HuH-7 (cell line): ENCODE data around the gene RAB1B.
"Not testable (repeated sequence)": the region's sequence is repeated elsewhere in the genome, so short reads cannot be mapped to it uniquely, and the experiment has no call there.

Source experiments
- DNase-seq: peaks from one replicate; pipeline ENCODE4 v3.0.0; 2011; ENCODE audit warnings: low spot score

The RAB1B gene

GRCh38 chr11:66267379-66268243, 828 bp upstream of the RAB1B start:
- DNase-seq = peak; percentile 100

DNA sequence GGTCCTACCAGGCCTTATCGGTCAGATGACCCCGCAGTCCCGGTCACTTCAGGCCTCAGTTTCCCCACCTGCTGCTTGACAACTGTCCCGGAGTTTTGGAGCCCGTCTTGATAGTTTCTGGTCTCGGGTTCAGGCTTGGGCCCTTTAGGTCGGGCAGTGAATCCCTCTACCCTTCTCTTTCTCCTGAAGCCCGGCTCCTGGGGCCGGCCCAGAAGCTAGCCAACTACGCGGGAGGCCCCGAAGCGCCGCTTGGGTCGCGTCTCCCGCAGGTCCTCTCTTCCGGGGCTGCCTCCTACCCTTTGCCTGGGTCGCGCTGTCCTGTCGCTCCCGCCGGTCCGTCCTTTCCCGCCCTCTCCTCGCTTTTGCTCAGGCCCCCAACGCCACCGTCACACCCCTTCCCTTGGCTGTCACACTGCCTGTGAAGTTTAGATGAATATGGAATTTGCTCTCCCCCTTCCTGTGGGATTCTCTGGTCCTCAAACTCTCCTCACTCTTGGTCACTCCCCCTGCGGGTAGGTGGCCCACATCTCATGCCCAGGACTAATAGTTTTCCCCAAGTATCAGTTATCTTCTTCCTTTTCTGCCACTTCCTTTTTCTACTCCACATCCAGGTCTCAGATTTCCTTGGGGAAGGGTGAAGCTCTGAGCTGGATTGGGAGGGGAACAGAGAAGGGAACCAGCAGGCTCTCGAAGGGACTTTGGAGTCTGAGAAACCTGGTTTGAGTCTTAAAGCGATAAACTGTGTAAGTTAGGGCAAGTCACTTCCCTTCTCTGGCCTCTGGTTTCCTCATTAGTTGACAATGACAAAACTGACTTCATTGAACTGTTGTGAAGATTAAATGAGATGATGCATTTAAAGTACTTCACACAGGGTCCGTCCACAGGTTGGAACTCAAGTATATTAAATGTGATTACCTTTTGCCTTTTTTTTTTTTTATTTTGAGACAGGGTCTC, 790 bp downstream of the RAB1B start:
- peak; percentile 99 for DNase-seq

GRCh38 chr11:66271816-66272215, 3.4 kb downstream of the RAB1B start:
- no peak for DNase-seq

GRCh38 chr11:66272596-66272995, 4.2 kb downstream of the RAB1B start:
- DNase-seq = no peak

- no peak for DNase-seq
These were observed 5.8 kb downstream of the RAB1B start for GRCh38 chr11:66274219-66274618.

- no peak for DNase-seq
These were observed 7.0 kb downstream of the RAB1B start for GRCh38 chr11:66275396-66275795.

GRCh38 chr11:66275984-66276612, 7.7 kb downstream of the RAB1B start:
- DNase-seq = no peak

DNA sequence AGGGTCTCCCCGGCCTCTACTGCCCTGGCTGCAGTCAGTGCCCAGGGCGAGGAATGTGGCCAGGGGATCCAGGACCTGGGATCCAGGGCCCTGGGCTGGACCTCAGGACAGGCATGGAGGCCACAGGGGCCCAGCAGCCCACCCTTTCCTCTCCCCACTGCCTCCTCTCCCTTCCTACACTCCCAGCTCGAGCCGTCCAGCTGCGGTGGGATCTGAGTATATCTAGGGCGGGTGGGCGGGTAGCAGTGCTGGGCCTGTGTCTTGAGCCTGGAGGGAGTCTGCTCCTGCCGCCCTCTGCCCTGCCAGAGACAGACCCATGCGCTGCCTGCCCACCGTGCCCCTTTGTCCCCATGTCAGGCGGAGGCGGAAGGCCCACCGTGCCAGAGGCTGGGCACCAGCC, 8.2 kb downstream of the RAB1B start:
- DNase-seq = not testable (repeated sequence)

DNA sequence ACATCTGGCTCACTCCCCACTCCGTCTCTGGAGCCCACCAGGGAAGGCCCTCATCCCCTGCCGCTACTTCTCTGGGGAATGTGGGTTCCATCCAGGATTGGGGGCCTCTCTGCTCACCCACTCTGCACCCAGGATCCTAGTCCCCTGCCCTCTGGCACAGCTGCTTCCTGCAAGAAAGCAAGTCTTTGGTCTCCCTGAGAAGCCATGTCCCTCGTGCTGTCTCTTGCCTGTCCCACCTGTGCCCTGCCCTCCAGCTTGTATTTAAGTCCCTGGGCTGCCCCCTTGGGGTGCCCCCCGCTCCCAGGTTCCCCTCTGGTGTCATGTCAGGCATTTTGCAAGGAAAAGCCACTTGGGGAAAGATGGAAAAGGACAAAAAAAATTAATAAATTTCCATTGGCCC, 8.6 kb downstream of the RAB1B start:
- DNase-seq = not testable (repeated sequence)

GRCh38 chr11:66277471-66278362, 9.3 kb downstream of the RAB1B start, which contains the start of gene CNIH2:
CNIH2 (plus strand) TSS chr11:66278175; CDS start chr11:66278457, 282 bp downstream.
- peak; percentile 100 for DNase-seq

GRCh38 chr11:66278363-66279091, 10.1 kb downstream of the RAB1B start:
- DNase-seq = peak; percentile 80

DNA sequence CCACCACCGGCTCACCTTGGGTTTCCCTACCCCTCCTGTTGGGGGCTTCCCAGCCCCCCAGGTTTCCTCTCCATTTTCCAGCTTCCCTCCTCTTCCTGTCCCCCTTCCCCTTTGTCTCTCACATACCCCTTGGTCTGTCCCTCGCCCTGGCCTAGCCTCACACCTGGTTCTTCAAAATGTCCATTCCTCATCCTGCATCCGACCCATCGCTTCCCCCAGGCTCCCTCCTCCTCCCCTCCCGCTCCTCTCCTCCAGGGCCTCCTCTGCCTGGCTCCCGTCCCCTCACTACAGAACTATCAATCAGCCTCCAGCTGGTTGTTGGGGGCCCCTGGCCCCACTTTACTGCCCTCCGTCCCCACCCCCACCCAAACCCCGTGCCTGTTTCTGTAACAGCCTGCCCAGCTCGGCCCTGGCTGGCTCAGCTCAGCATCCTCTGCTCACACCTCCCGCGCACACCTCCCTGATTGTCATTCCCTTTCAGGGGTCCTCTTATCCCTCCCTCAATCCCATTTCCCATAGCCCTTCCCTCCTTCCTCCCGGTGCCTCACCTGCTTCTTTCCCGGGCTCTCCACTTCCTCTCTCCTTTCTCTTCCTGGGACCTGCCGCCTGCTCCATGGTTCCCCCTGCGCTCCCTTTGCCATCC, 10.8 kb downstream of the RAB1B start:
- peak; percentile 75 for DNase-seq

DNA sequence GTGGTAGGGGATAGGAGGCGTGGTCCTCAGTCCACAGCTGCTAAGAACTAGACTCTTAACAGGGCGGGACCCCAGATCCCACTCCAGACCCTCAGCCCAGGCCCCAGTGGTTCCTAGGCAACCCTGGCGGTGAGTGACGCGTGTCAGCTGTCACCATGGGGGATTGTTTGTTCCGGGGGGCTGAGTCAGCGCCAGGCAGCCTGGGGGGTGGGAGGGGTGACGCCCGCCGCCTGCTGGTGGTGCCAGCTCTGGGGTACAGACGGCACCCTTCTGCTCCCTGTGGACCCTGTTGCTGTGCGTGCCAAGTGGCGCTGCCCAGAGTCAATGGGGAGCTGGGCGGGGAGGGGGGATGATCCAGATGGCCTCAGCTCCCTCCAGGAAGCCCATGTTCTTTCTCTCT, 12.0 kb downstream of the RAB1B start:
- DNase-seq = no peak

GRCh38 chr11:66281001-66281400, 12.6 kb downstream of the RAB1B start:
- no peak for DNase-seq

GRCh38 chr11:66281776-66282467, 13.5 kb downstream of the RAB1B start:
- DNase-seq = no peak

DNA sequence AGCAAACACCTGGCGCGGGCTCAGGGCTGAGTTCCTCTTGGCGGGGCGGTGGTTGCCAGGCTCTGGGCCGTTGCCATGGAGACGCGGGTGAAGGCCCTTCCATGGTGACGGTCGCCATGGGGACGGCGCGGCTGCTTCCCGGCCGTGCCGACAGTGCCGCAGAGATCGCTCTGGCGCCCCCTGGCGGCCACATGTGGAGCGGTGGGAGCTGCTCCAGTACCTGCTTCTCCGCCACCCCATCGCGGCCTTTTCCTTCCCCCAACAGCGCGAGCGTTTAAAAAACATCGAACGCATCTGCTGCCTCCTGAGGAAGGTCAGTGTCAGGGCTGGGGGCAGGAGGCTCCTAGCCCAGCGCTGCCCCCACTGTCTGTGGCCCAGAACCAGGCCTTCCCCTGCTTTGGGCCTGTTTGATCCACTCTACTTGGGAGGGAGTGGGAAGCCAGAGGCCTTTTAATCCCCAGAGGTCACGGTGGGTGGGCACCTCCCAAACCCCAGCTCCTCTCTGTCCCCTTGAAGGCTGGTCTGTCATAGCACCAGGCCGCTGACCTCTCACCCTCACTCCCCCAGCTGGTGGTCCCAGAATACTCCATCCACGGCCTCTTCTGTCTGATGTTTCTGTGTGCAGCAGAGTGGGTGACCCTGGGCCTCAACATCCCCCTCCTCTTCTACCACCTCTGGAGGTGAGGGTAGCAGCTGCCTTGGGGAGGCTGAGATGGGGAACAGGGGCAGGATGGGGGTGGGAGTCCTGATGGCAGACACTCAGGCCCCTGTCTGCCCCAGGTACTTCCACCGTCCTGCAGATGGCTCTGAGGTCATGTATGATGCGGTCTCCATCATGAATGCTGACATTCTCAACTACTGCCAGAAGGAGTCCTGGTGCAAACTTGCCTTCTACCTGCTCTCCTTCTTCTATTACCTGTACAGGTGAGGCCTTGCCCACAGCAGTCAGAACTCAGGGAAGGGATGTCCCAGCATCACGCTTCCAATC, 14.3 kb downstream of the RAB1B start:
- DNase-seq = peak; percentile 100

GRCh38 chr11:66283461-66284105, 15.1 kb downstream of the RAB1B start:
- no peak for DNase-seq
